ENCODE data around the gene ZNF570. TPM values are rescaled to one million over a fixed set of nuclear protein-coding genes. Genes with fewer than 3 reads are reported as not detected.

Gene ZNF570
- total RNA-seq, 6 donors from 2014 or later, result 1.8 to 9.5 (median 5.4) TPM

DNA sequence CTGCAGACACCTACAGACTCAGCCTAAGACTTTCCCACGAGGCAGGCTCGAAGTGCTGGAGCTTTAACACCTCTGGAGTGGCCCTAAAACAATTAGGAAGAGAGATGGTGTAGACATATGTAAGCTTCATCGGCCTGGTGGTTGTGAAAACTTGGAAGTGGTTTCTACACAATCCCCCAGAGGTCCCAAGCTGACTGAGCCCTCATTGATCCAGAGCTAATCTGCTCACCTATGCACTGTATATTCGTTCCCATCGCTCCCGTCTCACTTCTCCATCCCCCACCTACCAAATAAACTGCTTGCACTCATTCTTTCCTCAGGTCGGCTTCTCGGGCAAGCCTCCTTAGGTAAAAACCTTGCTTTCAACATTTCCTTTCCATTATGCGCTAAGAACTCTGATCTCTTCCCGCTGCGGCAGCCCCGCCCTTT is 36.8 kb downstream of the ZNF570 start:
- peak in 1 of 2 donors; percentile 89 for DNase-seq
- peaks cover 0 to 5% (median 0%) of the 10 kb centered on the region in 4 donors for H3K36me3 ChIP-seq

DNA sequence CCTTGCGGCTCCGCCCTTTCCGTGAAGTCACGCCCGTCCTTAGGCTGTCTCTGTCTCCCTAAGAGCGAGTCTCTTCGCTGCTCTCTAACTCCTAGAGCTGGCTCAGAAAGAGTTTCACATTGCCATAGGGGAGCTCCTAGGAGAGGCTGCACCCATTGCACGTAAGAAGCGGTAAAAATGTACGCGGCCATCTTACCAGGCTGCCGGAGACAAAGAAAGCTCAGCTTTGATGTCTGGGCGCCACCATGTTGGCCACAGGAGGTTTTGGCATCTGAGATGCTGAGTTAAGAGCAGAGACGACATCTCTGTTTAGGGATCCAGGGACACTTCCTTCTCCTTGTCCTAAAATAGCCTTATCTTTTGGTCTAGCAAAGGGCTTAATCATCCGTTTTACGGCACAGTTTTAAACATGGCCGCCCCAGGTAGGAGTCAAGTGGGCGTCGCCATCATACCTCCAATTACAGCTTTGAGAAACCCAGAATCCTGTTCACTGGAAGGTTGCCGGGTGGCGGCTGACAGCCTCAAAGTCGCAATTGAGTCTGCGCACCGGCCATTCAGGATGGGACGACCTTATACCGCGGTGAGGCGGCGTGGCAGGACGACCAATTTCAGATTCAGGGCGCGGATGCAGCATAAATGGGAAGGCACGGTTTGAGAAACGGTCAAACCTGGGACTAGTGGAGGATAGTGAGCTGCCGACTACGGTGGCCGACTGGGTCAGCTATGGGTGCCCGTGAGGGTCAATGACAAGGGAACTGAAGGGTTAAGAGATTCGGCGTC is 37.4 kb downstream of the ZNF570 start, which contains the start of gene ZNF793:
TSS of gene ZNF793 (plus strand) at position 553 of the 780 bp plus-strand sequence. CDS start 16,501 bp downstream, outside the sequence.
- peak in 1 of 4 donors; percentile 26 for TF ChIP-seq POLR2A (IDR thresholded peaks at IDR 0.05)
- TF ChIP-seq POLR2AphosphoS5 (IDR thresholded peaks at IDR 0.05), result peak; percentile 21 to 54
- TF ChIP-seq, protein P1, sequence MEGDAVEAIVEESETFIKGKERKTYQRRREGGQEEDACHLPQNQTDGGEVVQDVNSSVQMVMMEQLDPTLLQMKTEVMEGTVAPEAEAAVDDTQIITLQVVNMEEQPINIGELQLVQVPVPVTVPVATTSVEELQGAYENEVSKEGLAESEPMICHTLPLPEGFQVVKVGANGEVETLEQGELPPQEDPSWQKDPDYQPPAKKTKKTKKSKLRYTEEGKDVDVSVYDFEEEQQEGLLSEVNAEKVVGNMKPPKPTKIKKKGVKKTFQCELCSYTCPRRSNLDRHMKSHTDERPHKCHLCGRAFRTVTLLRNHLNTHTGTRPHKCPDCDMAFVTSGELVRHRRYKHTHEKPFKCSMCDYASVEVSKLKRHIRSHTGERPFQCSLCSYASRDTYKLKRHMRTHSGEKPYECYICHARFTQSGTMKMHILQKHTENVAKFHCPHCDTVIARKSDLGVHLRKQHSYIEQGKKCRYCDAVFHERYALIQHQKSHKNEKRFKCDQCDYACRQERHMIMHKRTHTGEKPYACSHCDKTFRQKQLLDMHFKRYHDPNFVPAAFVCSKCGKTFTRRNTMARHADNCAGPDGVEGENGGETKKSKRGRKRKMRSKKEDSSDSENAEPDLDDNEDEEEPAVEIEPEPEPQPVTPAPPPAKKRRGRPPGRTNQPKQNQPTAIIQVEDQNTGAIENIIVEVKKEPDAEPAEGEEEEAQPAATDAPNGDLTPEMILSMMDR (IDR thresholded peaks at IDR 0.05), result no peak
- H3K36me3 ChIP-seq, result peaks cover 0 to 11% (median 0%) of the 10 kb centered on the region in 4 donors

More for the DNA sequence above, 36.8 kb downstream of the ZNF570 start:
- H3K4me3 ChIP-seq, result peak overlapping the region; percentile 49 to 70 (median 66)
- H3K27ac ChIP-seq, result peak overlapping the region; percentile 84 to 90 (median 88)
- H3K27me3 ChIP-seq, result no peaks in the 10 kb centered on the region
- H3K9me3 ChIP-seq, result peaks cover 0 to 26% (median 9%) of the 10 kb centered on the region in 4 donors
- TF ChIP-seq POLR2A (IDR thresholded peaks at IDR 0.05) (no peak), POLR2AphosphoS5 (IDR thresholded peaks at IDR 0.05) (no peak), EP300 (IDR thresholded peaks at IDR 0.05) (no peak)
- TF ChIP-seq, protein P1 (IDR thresholded peaks at IDR 0.05), result no peak
- WGBS, 2 donors, result 0 to 8% methylated on average over 10 to 12 of the region's 12 CpGs
- peaks cover 0 to 16% (median 3%) of the 10 kb centered on the region in 4 donors for H3K4me1 ChIP-seq
- no peak for ATAC-seq (ENCODE audit: low FRiP score in 2 of 2)

DNA sequence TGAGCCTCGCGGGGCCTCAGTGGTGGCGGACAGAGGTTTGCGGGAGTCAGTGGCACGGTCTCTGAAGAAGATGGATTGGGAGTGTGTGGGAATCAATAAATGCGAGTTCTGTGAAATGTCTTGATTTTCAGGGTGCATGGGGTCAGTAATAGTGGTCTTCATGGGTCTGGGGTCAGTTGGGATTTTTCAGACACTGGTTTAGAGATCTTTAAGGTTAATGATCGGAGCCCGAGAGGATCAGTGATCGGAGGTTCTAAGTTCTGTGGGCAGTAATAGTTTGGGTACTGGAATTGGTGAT is 38.0 kb downstream of the ZNF570 start:
- DNase-seq (no peak), ATAC-seq (ENCODE audit: low FRiP score in 2 of 2) (no peak)
- Histone ChIP-seq H3K36me3 (peaks cover 0 to 15% (median 0%) of the 10 kb centered on the region in 4 donors), H3K9me3 (peaks cover 0 to 34% (median 12%) of the 10 kb centered on the region in 4 donors), H3K27me3 (no peaks in the 10 kb centered on the region), H3K4me1 (peaks cover 0 to 16% (median 3%) of the 10 kb centered on the region in 4 donors), H3K27ac (peak overlapping the region; percentile 84 to 90 (median 88)), H3K4me3 (peak overlapping the region; percentile 49 to 70 (median 66))
- 3 to 4% methylated on average over 9 of the region's 9 CpGs for WGBS, 2 donors
- TF ChIP-seq EP300 (IDR thresholded peaks at IDR 0.05) (no peak), POLR2AphosphoS5 (IDR thresholded peaks at IDR 0.05) (no peak), POLR2A (IDR thresholded peaks at IDR 0.05) (no peak)
- TF ChIP-seq, protein P1 (IDR thresholded peaks at IDR 0.05), result no peak

More for the DNA sequence above, 37.4 kb downstream of the ZNF570 start, which contains the start of gene ZNF793:
- peak; percentile 64 to 81 for ATAC-seq (ENCODE audit: low FRiP score in 2 of 2)
- no peaks in the 10 kb centered on the region for H3K27me3 ChIP-seq
- H3K4me1 ChIP-seq, result peaks cover 0 to 16% (median 3%) of the 10 kb centered on the region in 4 donors
- peak within 1 kb of the TSS; percentile 49 to 70 (median 66) for H3K4me3 ChIP-seq
- DNase-seq, result peak; percentile 57 to 58
- WGBS, 2 donors, result 0% methylated on average over 26 to 37 of the region's 40 CpGs
- peak within 1 kb of the TSS; percentile 84 to 90 (median 88) for H3K27ac ChIP-seq
- peaks cover 0 to 31% (median 10%) of the 10 kb centered on the region in 4 donors for H3K9me3 ChIP-seq

DNA sequence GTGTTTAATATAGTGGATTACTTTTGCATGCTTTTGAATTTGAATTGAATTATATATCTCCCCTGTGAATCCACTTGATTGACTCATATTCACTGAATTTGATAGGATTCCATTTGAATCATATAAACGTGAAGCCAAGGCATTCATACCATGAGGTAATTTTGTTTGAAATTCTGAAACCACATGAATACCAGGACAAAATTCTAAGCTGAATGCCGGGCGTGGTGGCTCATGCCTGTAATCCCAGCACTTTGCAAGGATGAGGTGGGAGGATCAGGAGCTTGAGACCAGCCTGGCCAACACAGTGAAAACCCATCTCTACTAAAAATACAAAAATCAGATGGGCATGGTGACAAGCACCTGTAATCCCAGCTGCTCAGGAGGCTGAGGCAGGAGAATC is 42.0 kb downstream of the ZNF570 start:
- ATAC-seq (ENCODE audit: low FRiP score in 2 of 2) (no peak), DNase-seq (no peak)
- peaks cover 0 to 28% (median 3%) of the 10 kb centered on the region in 4 donors for H3K36me3 ChIP-seq
- no peak overlapping the region for H3K27ac ChIP-seq
- peaks cover 0 to 10% (median 0%) of the 10 kb centered on the region in 4 donors for H3K4me1 ChIP-seq
- peaks cover 4 to 31% (median 10%) of the 10 kb centered on the region in 4 donors for H3K9me3 ChIP-seq
- no peaks in the 10 kb centered on the region for H3K27me3 ChIP-seq
- TF ChIP-seq POLR2A (IDR thresholded peaks at IDR 0.05) (no peak), POLR2AphosphoS5 (IDR thresholded peaks at IDR 0.05) (no peak), EP300 (IDR thresholded peaks at IDR 0.05) (no peak)
- TF ChIP-seq, protein P1 (IDR thresholded peaks at IDR 0.05), result no peak
- WGBS, 2 donors, result 91 to 95% methylated on average over 3 of the region's 3 CpGs
- no peak overlapping the region for H3K4me3 ChIP-seq
